GM19452 (cell line): ENCODE results near the gene PCCA.

Source experiments
- ATAC-seq: cut with Tn5 transposase; IDR thresholded peaks from one replicate; pipeline ENCODE4 v1.9.1; 2021; ENCODE audit not compliant: unreplicated experiment

The PCCA gene

GRCh38 chr13:100458673-100459072 is 369.8 kb downstream of the PCCA start:
- ATAC-seq: no peak

GRCh38 chr13:100459747-100460146 is 370.9 kb downstream of the PCCA start:
- no peak for ATAC-seq

GRCh38 chr13:100460266-100460665 is 371.4 kb downstream of the PCCA start:
- ATAC-seq: no peak

- no peak for ATAC-seq
Measured at GRCh38 chr13:100460791-100461190, 371.9 kb downstream of the PCCA start.

- no peak for ATAC-seq
Measured at GRCh38 chr13:100461309-100462030, 372.6 kb downstream of the PCCA start.

GRCh38 chr13:100464006-100464405 is 375.1 kb downstream of the PCCA start:
- ATAC-seq: no peak

- ATAC-seq: no peak
Measured at GRCh38 chr13:100465558-100465957, 376.7 kb downstream of the PCCA start.

GRCh38 chr13:100470866-100471505 is 382.1 kb downstream of the PCCA start:
- no peak for ATAC-seq

GRCh38 chr13:100473087-100473486 is 384.2 kb downstream of the PCCA start:
- no peak for ATAC-seq

GRCh38 chr13:100473501-100474044 is 384.7 kb downstream of the PCCA start:
- ATAC-seq: no peak

GRCh38 chr13:100476963-100477362 is 388.1 kb downstream of the PCCA start:
- no peak for ATAC-seq

- no peak for ATAC-seq
Measured at GRCh38 chr13:100478107-100478809, 389.4 kb downstream of the PCCA start.

GRCh38 chr13:100480676-100481075 is 391.8 kb downstream of the PCCA start:
- no peak for ATAC-seq

GRCh38 chr13:100483139-100483538 is 394.2 kb downstream of the PCCA start:
- no peak for ATAC-seq

GRCh38 chr13:100483841-100484381 is 395.0 kb downstream of the PCCA start:
- no peak for ATAC-seq

- no peak for ATAC-seq
Measured at GRCh38 chr13:100484702-100485101, 395.8 kb downstream of the PCCA start.

GRCh38 chr13:100485265-100485664 is 396.4 kb downstream of the PCCA start:
- ATAC-seq: no peak

- ATAC-seq: no peak
Measured at GRCh38 chr13:100490692-100491091, 401.8 kb downstream of the PCCA start.

- ATAC-seq: no peak
Measured at GRCh38 chr13:100491164-100491842, 402.4 kb downstream of the PCCA start.

- ATAC-seq: no peak
Measured at GRCh38 chr13:100493418-100493817, 404.5 kb downstream of the PCCA start.

GRCh38 chr13:100495455-100495854 is 406.6 kb downstream of the PCCA start:
- no peak for ATAC-seq
